Activated naive CD4-positive, alpha-beta T cell treated with anti-CD3 and anti-CD28 coated beads for 36 hours (primary cell): ENCODE data around the gene DHRS9. TPM values are rescaled to one million over a fixed set of nuclear protein-coding genes. Genes with fewer than 3 reads are reported as not detected.

Source experiments
- CTCF ChIA-PET: fragments of 350-600 bp; sonication (Branson Sonifier 250); formaldehyde crosslinking; loops from one replicate; lab custom pipeline; 2021; ENCODE audit warnings: antibody characterized with exemption; lab: Charles Lee
- DNase-seq: peaks from one replicate; pipeline ENCODE4 v3.0.0-alpha.2; 2020
- H3K27ac Mint-ChIP-seq: one replicate; pipeline ENCODE4 v1.8.0; 2021; ENCODE audit warnings: mild to moderate bottlenecking, mixed read lengths
- H3K27me3 Mint-ChIP-seq: one replicate; pipeline ENCODE4 v1.8.0; 2021; ENCODE audit warnings: low read depth, mixed read lengths
- H3K36me3 Mint-ChIP-seq: one replicate; pipeline ENCODE4 v1.8.0; 2021; ENCODE audit warnings: low read depth, mixed read lengths
- H3K4me1 Mint-ChIP-seq: one replicate; pipeline ENCODE4 v1.8.0; 2021; ENCODE audit warnings: low read depth, mixed read lengths
- H3K4me3 Mint-ChIP-seq: one replicate; pipeline ENCODE4 v1.8.0; 2021; ENCODE audit warnings: mild to moderate bottlenecking, moderate library complexity, mixed read lengths
- H3K9me3 Mint-ChIP-seq: one replicate; pipeline ENCODE4 v1.8.0; 2021; ENCODE audit warnings: mixed read lengths
- intact Hi-C: fragments of 100-400 bp; cut with micrococcal nuclease; formaldehyde crosslinking; loops from one replicate; pipeline ENCODE4 v1.15.1; 2023
- total RNA-seq, 2 experiments: library from RNA; stranded (reverse); gene quantifications; one replicate each; pipeline ENCODE4 v1.2.3, GENCODE V29; 2021

Gene DHRS9
- total RNA-seq, 2 experiments from 2014 or later = 2.0 to 2.6 TPM

- CTCF ChIA-PET = interaction anchor here (0.6 to 6.9 kb wide), 18 partner anchors 8 to 202 kb away, joined by 3 to 122 read pairs (median 4); no protein-coding TSS in a partner anchor
- Mint-ChIP-seq H3K4me3 (no peak overlapping the region), H3K9me3 (no peaks in the 10 kb centered on the region), H3K27ac (no peak overlapping the region), H3K4me1 (no peaks in the 10 kb centered on the region), H3K36me3 (no peaks in the 10 kb centered on the region), H3K27me3 (no peaks in the 10 kb centered on the region)
- intact Hi-C loops = loop anchor here (1.0 to 5.0 kb wide), 3 partner anchors 33 to 255 kb away; no protein-coding TSS in a partner anchor
- DNase-seq = peak; percentile 84
These were observed 72.5 kb downstream of the DHRS9 start for GRCh38 chr2:169141713-169142352.

GRCh38 chr2:169143998-169144397 is 74.6 kb downstream of the DHRS9 start:
- no peak overlapping the region for H3K27ac Mint-ChIP-seq
- no peaks in the 10 kb centered on the region for H3K27me3 Mint-ChIP-seq
- H3K36me3 Mint-ChIP-seq = no peaks in the 10 kb centered on the region
- H3K4me1 Mint-ChIP-seq = no peaks in the 10 kb centered on the region
- no peaks in the 10 kb centered on the region for H3K9me3 Mint-ChIP-seq
- CTCF ChIA-PET = interaction anchor here (0.6 to 6.9 kb wide), 4 partner anchors 12 to 203 kb away, joined by 4 to 122 read pairs (median 5); no protein-coding TSS in a partner anchor
- intact Hi-C loops = loop anchor here (5.0 kb wide), 1 partner anchor 253 kb away; no protein-coding TSS in a partner anchor
- DNase-seq = no peak
- no peak overlapping the region for H3K4me3 Mint-ChIP-seq

Other genes with a start within 250 kb of the DHRS9 start
- gene SPC25, start 179.1 kb upstream of the DHRS9 start, total RNA-seq = 10 to 100 TPM; 31.0 to 32.0 TPM
- gene G6PC2, start 168.3 kb upstream of the DHRS9 start, total RNA-seq = not detected
- not detected for gene ABCB11, start 38.2 kb upstream of the DHRS9 start, total RNA-seq